Transverse colon (tissue), 3 donors: ENCODE results near the gene MIA3.

Source experiments
- POLR2A ChIP-seq: fragments of 450-650 bp; IDR thresholded peaks from one replicate; pipeline ENCODE4 v1.6.1; 2016; ENCODE audit warnings: antibody characterized with exemption, mild to moderate bottlenecking, moderate library complexity
- TF ChIP-seq, protein P1 (sequence below), 5 experiments: fragments of 200-600 bp in 3 of 5; fragments of 450-650 bp in 2 of 5; sonication (generic) in 3 of 5; IDR thresholded peaks; 1 replicate in 2 of 5; 2 replicates in 3 of 5; pipeline ENCODE4 v1.5.1; 2016 to 2017; ENCODE audit warnings: antibody characterized with exemption in 5 of 5, inconsistent platforms in 3 of 5, mild to moderate bottlenecking in 2 of 5, moderate library complexity in 1 of 5

DNA sequence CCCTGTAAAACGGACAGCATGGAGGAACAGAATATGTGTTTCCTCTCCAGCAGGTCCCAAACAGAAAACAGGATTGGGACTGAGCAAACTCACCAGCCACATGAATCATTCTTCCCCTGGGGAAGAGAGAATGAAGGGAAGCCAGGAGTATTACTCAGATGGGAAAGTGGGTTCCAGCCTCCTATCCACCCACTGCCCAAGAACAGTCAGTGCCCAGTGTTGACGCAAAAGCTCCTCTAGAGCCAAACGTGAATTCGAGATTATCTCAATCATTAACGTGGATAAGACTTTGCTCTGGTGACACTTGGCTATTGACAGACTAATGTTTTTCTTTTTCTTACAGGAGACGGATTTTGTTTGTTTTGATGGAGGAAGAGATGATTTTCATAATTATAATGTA, 9.3 kb downstream of the MIA3 start:
- TF ChIP-seq POLR2A = no peak
- TF ChIP-seq, protein P1, sequence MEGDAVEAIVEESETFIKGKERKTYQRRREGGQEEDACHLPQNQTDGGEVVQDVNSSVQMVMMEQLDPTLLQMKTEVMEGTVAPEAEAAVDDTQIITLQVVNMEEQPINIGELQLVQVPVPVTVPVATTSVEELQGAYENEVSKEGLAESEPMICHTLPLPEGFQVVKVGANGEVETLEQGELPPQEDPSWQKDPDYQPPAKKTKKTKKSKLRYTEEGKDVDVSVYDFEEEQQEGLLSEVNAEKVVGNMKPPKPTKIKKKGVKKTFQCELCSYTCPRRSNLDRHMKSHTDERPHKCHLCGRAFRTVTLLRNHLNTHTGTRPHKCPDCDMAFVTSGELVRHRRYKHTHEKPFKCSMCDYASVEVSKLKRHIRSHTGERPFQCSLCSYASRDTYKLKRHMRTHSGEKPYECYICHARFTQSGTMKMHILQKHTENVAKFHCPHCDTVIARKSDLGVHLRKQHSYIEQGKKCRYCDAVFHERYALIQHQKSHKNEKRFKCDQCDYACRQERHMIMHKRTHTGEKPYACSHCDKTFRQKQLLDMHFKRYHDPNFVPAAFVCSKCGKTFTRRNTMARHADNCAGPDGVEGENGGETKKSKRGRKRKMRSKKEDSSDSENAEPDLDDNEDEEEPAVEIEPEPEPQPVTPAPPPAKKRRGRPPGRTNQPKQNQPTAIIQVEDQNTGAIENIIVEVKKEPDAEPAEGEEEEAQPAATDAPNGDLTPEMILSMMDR (IDR thresholded peaks at IDR 0.05) = no peak
